ENCODE results near the gene ITGAE. TPM values are rescaled to one million over a fixed set of nuclear protein-coding genes. Genes with fewer than 3 reads are reported as not detected.
A peak's percentile ranks its signal among the peaks of the same experiment; 100 is the strongest.

ITGAE gene
- total and polyA plus RNA-seq, 8 donors: 21.0 to 46.1 (median 41.0) TPM

- H3K36me3 ChIP-seq: no peaks in the 10 kb centered on the region
- H3K27ac ChIP-seq: no peak overlapping the region
- peak in 1 of 4 donors; percentile 11 for DNase-seq
- H3K4me3 ChIP-seq: no peak overlapping the region
- no peak for ATAC-seq
- no peaks in the 10 kb centered on the region for H3K9me3 ChIP-seq
- H3K4me1 ChIP-seq: peaks cover 0 to 5% of the 10 kb centered on the region in 2 donors
- intact Hi-C loops (cut with DNase I): no loop called here
- TF ChIP-seq CTCF (IDR thresholded peaks at IDR 0.05): no peak
- H3K27me3 ChIP-seq: no peaks in the 10 kb centered on the region
Measured at GRCh38 chr17:3773511-3773910, 27.5 kb downstream of the ITGAE start.

GRCh38 chr17:3772764-3773163 is 28.2 kb downstream of the ITGAE start:
- no peak overlapping the region for H3K4me3 ChIP-seq
- H3K4me1 ChIP-seq: peaks cover 0 to 5% of the 10 kb centered on the region in 2 donors
- TF ChIP-seq CTCF (IDR thresholded peaks at IDR 0.05): no peak
- H3K36me3 ChIP-seq: no peaks in the 10 kb centered on the region
- no peak overlapping the region for H3K27ac ChIP-seq
- intact Hi-C loops (cut with DNase I): no loop called here
- ATAC-seq: no peak
- H3K9me3 ChIP-seq: no peaks in the 10 kb centered on the region
- peak in 1 of 4 donors; percentile 29 for DNase-seq
- no peaks in the 10 kb centered on the region for H3K27me3 ChIP-seq

GRCh38 chr17:3771140-3771539 is 29.8 kb downstream of the ITGAE start:
- no peak overlapping the region for H3K27ac ChIP-seq
- no peaks in the 10 kb centered on the region for H3K9me3 ChIP-seq
- ATAC-seq (no peak), DNase-seq (peak in 1 of 4 donors; percentile 9)
- intact Hi-C loops (cut with DNase I): no loop called here
- no peak for TF ChIP-seq CTCF (IDR thresholded peaks at IDR 0.05)
- H3K4me3 ChIP-seq: no peak overlapping the region
- no peaks in the 10 kb centered on the region for H3K27me3 ChIP-seq
- H3K36me3 ChIP-seq: no peaks in the 10 kb centered on the region
- peaks cover 0 to 7% of the 10 kb centered on the region in 2 donors for H3K4me1 ChIP-seq

GRCh38 chr17:3770466-3770865 is 30.5 kb downstream of the ITGAE start:
- TF ChIP-seq CTCF (IDR thresholded peaks at IDR 0.05): no peak
- ATAC-seq (peak; percentile 16), DNase-seq (peak in 1 of 4 donors; percentile 61)
- H3K36me3 ChIP-seq: no peaks in the 10 kb centered on the region
- H3K9me3 ChIP-seq: no peaks in the 10 kb centered on the region
- H3K27ac ChIP-seq: no peak overlapping the region
- no peak overlapping the region for H3K4me3 ChIP-seq
- H3K27me3 ChIP-seq: no peaks in the 10 kb centered on the region
- intact Hi-C loops (cut with DNase I): no loop called here
- peaks cover 0 to 13% of the 10 kb centered on the region in 2 donors for H3K4me1 ChIP-seq

- H3K9me3 ChIP-seq: no peaks in the 10 kb centered on the region
- peaks cover 0 to 16% of the 10 kb centered on the region in 2 donors for H3K4me1 ChIP-seq
- no peak for TF ChIP-seq CTCF (IDR thresholded peaks at IDR 0.05)
- intact Hi-C loops (cut with DNase I): no loop called here
- H3K27me3 ChIP-seq: no peaks in the 10 kb centered on the region
- peak in 1 of 4 donors; percentile 48 for DNase-seq
- no peak overlapping the region for H3K4me3 ChIP-seq
- no peaks in the 10 kb centered on the region for H3K36me3 ChIP-seq
- H3K27ac ChIP-seq: no peak overlapping the region
- ATAC-seq: no peak
Measured at GRCh38 chr17:3768769-3769168, 32.2 kb downstream of the ITGAE start.
